ENCODE results near the gene HPCA.

- TF ChIP-seq CTCF (IDR thresholded peaks at IDR 0.05) (no peak), POLR2AphosphoS5 (IDR thresholded peaks at IDR 0.05) (no peak)
Measured at GRCh38 chr1:32848354-32849063, 37.8 kb upstream of the HPCA start.
